ENCODE results near the gene RAP1B. TPM values are rescaled to one million over a fixed set of nuclear protein-coding genes. Genes with fewer than 3 reads are reported as not detected.

RAP1B gene
- total and polyA plus RNA-seq, 2 donors (not counting 3 experiments of a cell fraction or from before 2014, with no cell fraction given), result 147 to 174 TPM

GRCh38 chr12:68564166-68564565, 46.5 kb upstream of the RAP1B start:
- dilution Hi-C loops (cut with MboI; ENCODE audit: extremely low pct_ligation_motif_present, low sequenced_read_pairs), result no loop called here
- intact Hi-C loops (cut with micrococcal nuclease), result no loop called here
- CTCF ChIA-PET, result interaction anchor here (1.6 to 1.7 kb wide), 2 partner anchors 25 to 158 kb away, joined by 4 to 5 read pairs; no protein-coding TSS in a partner anchor

More at GRCh38 chr12:68564166-68564565, 46.5 kb upstream of the RAP1B start:
- BruUV-seq (replicated peaks), result no TSS peak
- no peaks in the 10 kb centered on the region for H3K9me3 ChIP-seq (replicated peaks; ENCODE audit: control insufficient read depth, insufficient read depth, low read length)
- peaks cover 0 to 2% of the 10 kb centered on the region in 2 experiments for H3K27me3 ChIP-seq (ENCODE audit: control insufficient read depth in 2 of 2, insufficient read depth in 2 of 2, low read length in 2 of 2)
- H3K9ac ChIP-seq (replicated peaks; ENCODE audit: extremely low read depth, insufficient read depth, low read length), result no peak overlapping the region
- FAIRE-seq (no peak), DNase-seq (ENCODE audit: low read depth, low spot score) (no peak)
- no peak overlapping the region for H3K4me2 ChIP-seq (ENCODE audit: insufficient read depth, low read length)
- POLR2A ChIA-PET, result interaction anchor here (1.5 kb wide), 1 partner anchor 46 kb away, joined by 4 read pairs; the partner anchor contains the start of gene RAP1B
- no peak overlapping the region for H3K4me3 ChIP-seq (replicated peaks in 1 of 3; ENCODE audit: insufficient read depth in 1 of 3, low read depth in 1 of 3, low read length in 3 of 3)
- H3K9me1 ChIP-seq (replicated peaks; ENCODE audit: control insufficient read depth, extremely low read depth, insufficient read depth, low read length), result no peaks in the 10 kb centered on the region
- no peak overlapping the region for H3K27ac ChIP-seq (ENCODE audit: insufficient read depth, low read depth, low read length)
- no peaks in the 10 kb centered on the region for H4K20me1 ChIP-seq (replicated peaks; ENCODE audit: control insufficient read depth, extremely low read depth, insufficient read depth, low read length)
- H2AFZ ChIP-seq (ENCODE audit: low read depth, low read length), result no peak overlapping the region
- H3K79me2 ChIP-seq (ENCODE audit: control insufficient read depth, insufficient read depth, low read length), result no peaks in the 10 kb centered on the region
- H3K4me1 ChIP-seq (ENCODE audit: control insufficient read depth, extremely low read depth, insufficient read depth, low read length), result peaks cover 17% of the 10 kb centered on the region
- H3K36me3 ChIP-seq (ENCODE audit: control insufficient read depth in 2 of 2, extremely low read depth in 1 of 2, insufficient read depth in 2 of 2, low read length in 2 of 2), result no peaks in the 10 kb centered on the region
- no peak for TF ChIP-seq MAX (IDR thresholded peaks at IDR 0.05; ENCODE audit: insufficient read depth, insufficient read length)
- no peak for TF ChIP-seq POLR2AphosphoS5 (IDR thresholded peaks at IDR 0.05; ENCODE audit: insufficient read depth, low read depth, low read length)
- TF ChIP-seq MYC (IDR thresholded peaks at IDR 0.05; ENCODE audit: low read depth, low read length), result no peak
- TF ChIP-seq JUN (IDR thresholded peaks at IDR 0.05; ENCODE audit: borderline replicate concordance, insufficient read depth, insufficient read length, low read depth), result no peak
- no peak for TF ChIP-seq EZH2 (IDR thresholded peaks at IDR 0.05; ENCODE audit: borderline replicate concordance, low read depth, low read length, severe bottlenecking)
- TF ChIP-seq FOS (IDR thresholded peaks at IDR 0.05; ENCODE audit: borderline replicate concordance, insufficient read depth, low read length), result no peak
- no peak for TF ChIP-seq POLR2A (IDR thresholded peaks at IDR 0.05; ENCODE audit: low read depth, low read length)
- no peak for TF ChIP-seq GATA2 (IDR thresholded peaks at IDR 0.05; ENCODE audit: insufficient read depth, insufficient read length, low read depth, low read length)
- TF ChIP-seq, protein P1, sequence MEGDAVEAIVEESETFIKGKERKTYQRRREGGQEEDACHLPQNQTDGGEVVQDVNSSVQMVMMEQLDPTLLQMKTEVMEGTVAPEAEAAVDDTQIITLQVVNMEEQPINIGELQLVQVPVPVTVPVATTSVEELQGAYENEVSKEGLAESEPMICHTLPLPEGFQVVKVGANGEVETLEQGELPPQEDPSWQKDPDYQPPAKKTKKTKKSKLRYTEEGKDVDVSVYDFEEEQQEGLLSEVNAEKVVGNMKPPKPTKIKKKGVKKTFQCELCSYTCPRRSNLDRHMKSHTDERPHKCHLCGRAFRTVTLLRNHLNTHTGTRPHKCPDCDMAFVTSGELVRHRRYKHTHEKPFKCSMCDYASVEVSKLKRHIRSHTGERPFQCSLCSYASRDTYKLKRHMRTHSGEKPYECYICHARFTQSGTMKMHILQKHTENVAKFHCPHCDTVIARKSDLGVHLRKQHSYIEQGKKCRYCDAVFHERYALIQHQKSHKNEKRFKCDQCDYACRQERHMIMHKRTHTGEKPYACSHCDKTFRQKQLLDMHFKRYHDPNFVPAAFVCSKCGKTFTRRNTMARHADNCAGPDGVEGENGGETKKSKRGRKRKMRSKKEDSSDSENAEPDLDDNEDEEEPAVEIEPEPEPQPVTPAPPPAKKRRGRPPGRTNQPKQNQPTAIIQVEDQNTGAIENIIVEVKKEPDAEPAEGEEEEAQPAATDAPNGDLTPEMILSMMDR (IDR thresholded peaks at IDR 0.05; ENCODE audit: extremely low read depth in 1 of 2, insufficient read depth in 1 of 2, low read depth in 1 of 2, low read length in 2 of 2), result no peak
